Nephron progenitor cell (in vitro differentiated cells): Measurements from ENCODE around the gene ACOT7.
"Not testable (repeated sequence)": the region's sequence is repeated elsewhere in the genome, so short reads cannot be mapped to it uniquely, and the experiment has no call there.

ENCODE experiments used
- DNase-seq: peaks from one replicate; pipeline ENCODE4 v3.0.0; 2021
- H3K27ac Mint-ChIP-seq: 2 replicates; pipeline ENCODE4 v1.8.0; 2021; ENCODE audit warnings: mild to moderate bottlenecking, moderate library complexity, mixed read lengths
- H3K27me3 Mint-ChIP-seq: 2 replicates; pipeline ENCODE4 v1.8.0; 2021; ENCODE audit warnings: mild to moderate bottlenecking, low read depth, mixed read lengths; ENCODE audit not compliant: poor library complexity
- H3K36me3 Mint-ChIP-seq: 2 replicates; pipeline ENCODE4 v1.8.0; 2021; ENCODE audit warnings: low read depth, mixed read lengths
- H3K4me1 Mint-ChIP-seq: 2 replicates; pipeline ENCODE4 v1.8.0; 2021; ENCODE audit warnings: mixed read lengths
- H3K4me3 Mint-ChIP-seq: 2 replicates; pipeline ENCODE4 v1.8.0; 2021; ENCODE audit warnings: mild to moderate bottlenecking, moderate library complexity, mixed read lengths
- H3K9me3 Mint-ChIP-seq: 2 replicates; pipeline ENCODE4 v1.8.0; 2021; ENCODE audit warnings: mild to moderate bottlenecking, moderate library complexity, mixed read lengths
- TF ChIP-seq, protein P1 (sequence below): fragments of 200-600 bp; sonication (generic); IDR thresholded peaks from 2 replicates; pipeline ENCODE4 v1.5.0; 2021; ENCODE audit warnings: antibody characterized with exemption

The ACOT7 gene

DNA sequence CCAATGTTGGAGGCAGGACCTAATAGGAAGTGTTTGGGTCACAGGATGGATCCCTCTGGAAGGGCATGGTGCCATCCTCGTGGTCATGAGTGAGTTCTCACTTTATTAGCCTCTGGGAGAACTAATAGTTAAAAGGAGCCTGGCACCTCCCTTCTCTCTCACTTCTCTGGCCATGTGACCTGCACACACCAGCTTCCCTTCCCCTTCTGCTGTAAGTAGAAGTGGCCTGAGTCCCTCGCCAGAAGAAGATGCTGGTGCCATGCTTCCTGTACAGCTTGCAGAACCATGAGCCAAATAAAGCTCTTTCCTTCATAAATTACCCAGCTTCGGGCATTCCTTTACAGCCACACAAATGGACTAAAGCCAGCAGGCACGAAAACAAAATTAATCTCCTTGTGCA lies 23.6 kb downstream of the ACOT7 start:
- TF ChIP-seq, protein P1, sequence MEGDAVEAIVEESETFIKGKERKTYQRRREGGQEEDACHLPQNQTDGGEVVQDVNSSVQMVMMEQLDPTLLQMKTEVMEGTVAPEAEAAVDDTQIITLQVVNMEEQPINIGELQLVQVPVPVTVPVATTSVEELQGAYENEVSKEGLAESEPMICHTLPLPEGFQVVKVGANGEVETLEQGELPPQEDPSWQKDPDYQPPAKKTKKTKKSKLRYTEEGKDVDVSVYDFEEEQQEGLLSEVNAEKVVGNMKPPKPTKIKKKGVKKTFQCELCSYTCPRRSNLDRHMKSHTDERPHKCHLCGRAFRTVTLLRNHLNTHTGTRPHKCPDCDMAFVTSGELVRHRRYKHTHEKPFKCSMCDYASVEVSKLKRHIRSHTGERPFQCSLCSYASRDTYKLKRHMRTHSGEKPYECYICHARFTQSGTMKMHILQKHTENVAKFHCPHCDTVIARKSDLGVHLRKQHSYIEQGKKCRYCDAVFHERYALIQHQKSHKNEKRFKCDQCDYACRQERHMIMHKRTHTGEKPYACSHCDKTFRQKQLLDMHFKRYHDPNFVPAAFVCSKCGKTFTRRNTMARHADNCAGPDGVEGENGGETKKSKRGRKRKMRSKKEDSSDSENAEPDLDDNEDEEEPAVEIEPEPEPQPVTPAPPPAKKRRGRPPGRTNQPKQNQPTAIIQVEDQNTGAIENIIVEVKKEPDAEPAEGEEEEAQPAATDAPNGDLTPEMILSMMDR: no peak
- Mint-ChIP-seq H3K4me1 (peaks cover 10% of the 10 kb centered on the region), H3K27ac (no peak overlapping the region), H3K4me3 (no peak overlapping the region), H3K27me3 (peaks cover 5% of the 10 kb centered on the region), H3K9me3 (peaks cover 10% of the 10 kb centered on the region), H3K36me3 (peaks cover 10% of the 10 kb centered on the region)
- no peak for DNase-seq

DNA sequence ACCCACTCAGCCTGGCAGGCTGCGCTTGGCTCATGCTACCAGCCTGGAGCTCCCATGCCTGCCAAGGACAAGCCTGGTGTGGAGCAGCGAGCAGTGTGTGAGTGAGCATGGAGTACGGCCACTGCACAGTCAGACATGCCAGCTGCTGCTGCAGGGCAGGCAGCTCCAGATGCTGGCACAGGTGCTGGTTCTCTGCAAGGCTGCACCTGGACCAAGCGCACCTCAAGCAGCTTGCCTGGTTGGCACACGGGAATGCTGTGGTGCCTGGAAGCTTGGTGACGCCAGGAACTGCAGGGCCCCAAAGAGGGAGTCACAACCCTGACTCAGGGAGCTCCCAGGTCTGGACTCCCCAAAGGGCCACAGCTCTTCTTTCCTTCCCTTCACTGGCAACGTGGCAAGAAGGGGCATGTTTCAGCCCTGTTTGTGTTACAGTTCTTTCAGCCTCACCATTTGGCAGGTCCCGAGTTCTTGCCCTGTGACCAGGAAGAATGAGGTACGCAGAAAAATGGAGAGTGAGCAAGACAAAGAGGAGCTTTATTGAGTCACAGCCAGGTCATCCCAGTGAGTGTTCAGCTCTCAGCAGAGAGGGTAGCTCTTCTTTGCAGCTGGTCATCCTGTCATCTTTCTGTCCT lies 26.1 kb downstream of the ACOT7 start:
- Mint-ChIP-seq H3K4me1 (peaks cover 10% of the 10 kb centered on the region), H3K36me3 (peaks cover 25% of the 10 kb centered on the region), H3K27ac (no peak overlapping the region), H3K4me3 (no peak overlapping the region), H3K27me3 (peaks cover 5% of the 10 kb centered on the region), H3K9me3 (peaks cover 26% of the 10 kb centered on the region)
- TF ChIP-seq, protein P1: no peak
- no peak for DNase-seq

DNA sequence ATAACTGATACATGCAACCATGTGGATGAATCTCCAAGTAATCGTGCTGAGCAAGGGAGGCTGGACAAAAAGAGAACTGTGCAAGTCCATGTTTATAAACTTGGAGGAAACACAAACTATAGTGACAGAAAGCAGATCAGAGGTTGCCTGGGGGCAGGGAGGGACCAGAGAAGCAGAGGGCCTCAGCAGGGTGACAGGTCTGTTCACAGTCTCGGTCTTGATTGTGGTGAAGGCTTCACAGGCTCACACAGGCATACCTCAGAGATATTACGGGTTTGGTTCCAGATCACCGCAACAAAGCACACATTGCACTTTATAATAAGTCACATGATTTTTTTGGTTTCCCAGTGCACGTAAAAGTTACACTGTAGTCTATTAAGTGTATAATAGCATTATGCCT lies 28.5 kb downstream of the ACOT7 start:
- H3K27ac Mint-ChIP-seq: no peak overlapping the region

GRCh38 chr1:6363085-6363884 lies 30.3 kb downstream of the ACOT7 start:
- peaks cover 19% of the 10 kb centered on the region for H3K36me3 Mint-ChIP-seq
- H3K4me3 Mint-ChIP-seq, H3K27me3 Mint-ChIP-seq, H3K27ac Mint-ChIP-seq: not testable (repeated sequence)
- peaks cover 21% of the 10 kb centered on the region for H3K9me3 Mint-ChIP-seq
- DNase-seq: peak; percentile 55
- TF ChIP-seq, protein P1: peak; percentile 65
- H3K4me1 Mint-ChIP-seq: peaks cover 34% of the 10 kb centered on the region

More for the DNA sequence above, 28.5 kb downstream of the ACOT7 start:
- H3K9me3 Mint-ChIP-seq: peaks cover 21% of the 10 kb centered on the region
- H3K27me3 Mint-ChIP-seq: peaks cover 3% of the 10 kb centered on the region
- peaks cover 24% of the 10 kb centered on the region for H3K4me1 Mint-ChIP-seq
- TF ChIP-seq, protein P1: no peak
- H3K4me3 Mint-ChIP-seq: no peak overlapping the region
- peaks cover 19% of the 10 kb centered on the region for H3K36me3 Mint-ChIP-seq
- no peak for DNase-seq

DNA sequence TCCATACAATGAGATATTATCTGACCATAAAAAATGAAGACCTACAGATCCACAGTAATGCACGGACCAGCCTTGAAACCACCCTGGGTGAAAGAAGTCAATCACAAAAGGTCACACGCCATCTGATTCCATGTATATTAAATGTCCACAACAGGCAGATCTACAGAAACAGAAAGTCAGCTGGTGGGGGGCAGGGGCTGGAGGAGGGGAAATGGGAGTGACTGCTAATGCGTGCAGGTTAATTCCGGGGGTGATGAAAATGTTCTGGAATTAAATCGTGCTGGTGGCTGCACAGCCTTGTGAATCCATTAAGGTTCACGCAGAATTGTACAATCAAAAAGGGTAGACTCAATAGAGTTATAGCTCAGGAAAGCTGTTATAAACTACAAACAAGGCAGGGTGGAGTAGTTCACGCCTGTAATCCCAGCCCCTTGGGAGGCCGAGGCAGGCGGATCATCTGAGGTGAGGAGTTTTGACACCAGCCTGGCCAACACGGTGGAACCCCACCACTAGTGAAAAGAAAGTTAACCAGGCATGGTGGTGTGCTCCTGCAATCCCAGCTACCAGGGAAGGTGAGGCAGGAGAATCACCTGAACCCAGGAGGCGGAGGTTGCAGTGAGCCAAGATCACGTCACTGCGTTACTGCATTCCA lies 32.3 kb downstream of the ACOT7 start:
- H3K4me1 Mint-ChIP-seq: peaks cover 34% of the 10 kb centered on the region
- peaks cover 3% of the 10 kb centered on the region for H3K27me3 Mint-ChIP-seq
- DNase-seq: no peak
- H3K27ac Mint-ChIP-seq: peak overlapping the region; percentile 36
- TF ChIP-seq, protein P1: no peak
- H3K4me3 Mint-ChIP-seq: no peak overlapping the region
- H3K36me3 Mint-ChIP-seq: peaks cover 19% of the 10 kb centered on the region
- H3K9me3 Mint-ChIP-seq: peaks cover 21% of the 10 kb centered on the region
